ENCODE results near the gene TP53I11.

The TP53I11 gene

DNA sequence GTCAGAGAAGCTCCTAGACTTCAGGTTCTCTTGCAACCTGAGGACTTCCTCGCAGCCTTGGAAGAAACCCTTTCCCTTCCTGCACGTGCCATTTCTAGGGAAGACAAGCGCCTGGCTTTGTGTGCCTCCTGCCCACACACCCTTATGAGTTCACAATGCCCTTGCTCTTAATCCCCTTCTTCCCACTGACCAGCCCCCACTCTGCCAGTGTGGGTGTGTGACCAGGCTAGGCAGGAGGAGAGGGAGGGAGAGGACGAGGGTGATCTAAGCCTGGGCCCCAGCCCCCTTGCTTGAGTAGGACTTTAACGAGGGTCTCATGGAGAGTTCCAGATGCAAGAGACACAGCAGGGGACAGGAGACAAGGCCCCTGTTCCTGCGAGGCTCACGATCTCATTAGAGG is 30.2 kb downstream of the TP53I11 start:
- Histone ChIP-seq H3K9me3 (no peaks in the 10 kb centered on the region), H4K20me1 (peaks cover 9% of the 10 kb centered on the region; the same call in 1 of the 2 replicates), H3K4me2 (no peak overlapping the region), H3K4me3 (no peak overlapping the region), H3K4me1 (peaks cover 52% of the 10 kb centered on the region), H3K9ac (no peak overlapping the region), H3K27ac (no peak overlapping the region), H3K36me3 (no peaks in the 10 kb centered on the region), H3K27me3 (no peaks in the 10 kb centered on the region)
- TF ChIP-seq Cebpa-rat (IDR thresholded peaks at IDR 0.05): no peak

DNA sequence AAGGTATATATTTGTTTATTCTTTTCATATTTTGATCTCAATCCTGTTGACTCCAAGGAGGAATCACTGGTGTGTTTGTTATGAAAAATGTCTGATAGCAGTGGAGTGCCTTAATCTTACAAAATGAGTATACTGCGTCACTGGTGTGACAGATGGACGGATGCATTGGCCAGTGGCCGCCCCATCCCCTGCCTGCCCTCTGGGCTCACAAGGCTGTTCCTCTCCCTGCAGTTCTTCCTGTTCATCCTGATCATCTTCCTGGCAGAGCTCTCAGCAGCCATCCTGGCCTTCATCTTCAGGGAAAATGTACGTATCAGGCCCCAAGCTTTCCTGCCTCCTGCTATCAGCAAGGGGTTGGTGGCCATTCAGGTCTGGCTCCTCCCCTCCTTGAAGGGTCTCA is 32.9 kb downstream of the TP53I11 start:
- Histone ChIP-seq H3K9me3 (no peaks in the 10 kb centered on the region), H3K27me3 (no peaks in the 10 kb centered on the region), H3K27ac (no peak overlapping the region), H4K20me1 (peaks cover 16% of the 10 kb centered on the region; the same call in 1 of the 2 replicates), H3K4me1 (peaks cover 61% of the 10 kb centered on the region), H3K9ac (no peak overlapping the region), H3K36me3 (no peaks in the 10 kb centered on the region), H3K4me3 (no peak overlapping the region), H3K4me2 (peak overlapping the region; percentile 16; the same call in 1 of the 2 replicates)
- TF ChIP-seq Cebpa-rat (IDR thresholded peaks at IDR 0.05): no peak

DNA sequence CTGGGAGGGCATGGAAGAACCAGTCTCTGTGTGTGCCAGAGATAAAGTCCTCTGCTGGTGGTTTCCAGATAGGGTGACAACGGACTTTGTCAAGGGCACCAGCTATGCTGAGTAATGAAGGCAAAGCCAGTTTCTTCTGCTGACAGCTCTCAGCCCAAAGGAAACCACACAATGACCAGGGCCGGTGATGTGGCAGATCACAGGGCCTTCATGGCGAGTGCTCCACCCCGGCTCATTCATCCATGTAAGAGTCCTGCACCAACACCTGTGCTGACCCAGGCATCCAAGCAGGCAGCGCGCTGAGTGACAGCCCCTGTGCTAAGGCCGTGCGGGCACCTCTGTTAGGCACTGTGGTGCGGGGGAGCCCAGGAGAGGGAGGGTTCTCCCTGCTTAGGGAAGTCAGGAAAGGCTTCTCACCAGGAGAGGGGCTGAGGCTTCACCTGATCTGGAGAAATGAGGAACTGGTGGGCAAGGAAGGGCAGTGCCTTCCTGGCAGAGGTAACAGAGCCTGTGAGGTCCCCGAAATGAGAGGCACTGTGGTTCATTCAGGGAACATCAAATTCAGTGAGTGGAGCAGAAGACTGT is 33.8 kb downstream of the TP53I11 start:
- Histone ChIP-seq H3K4me1 (peaks cover 66% of the 10 kb centered on the region), H3K27me3 (no peaks in the 10 kb centered on the region), H3K4me2 (peak overlapping the region; percentile 81), H3K36me3 (no peaks in the 10 kb centered on the region), H4K20me1 (peaks cover 16% of the 10 kb centered on the region; the same call in 1 of the 2 replicates), H3K4me3 (no peak overlapping the region), H3K9me3 (no peaks in the 10 kb centered on the region), H3K27ac (peak overlapping the region; percentile 58; the same call in 1 of the 2 replicates), H3K9ac (no peak overlapping the region)
- TF ChIP-seq Cebpa-rat (IDR thresholded peaks at IDR 0.05): no peak

DNA sequence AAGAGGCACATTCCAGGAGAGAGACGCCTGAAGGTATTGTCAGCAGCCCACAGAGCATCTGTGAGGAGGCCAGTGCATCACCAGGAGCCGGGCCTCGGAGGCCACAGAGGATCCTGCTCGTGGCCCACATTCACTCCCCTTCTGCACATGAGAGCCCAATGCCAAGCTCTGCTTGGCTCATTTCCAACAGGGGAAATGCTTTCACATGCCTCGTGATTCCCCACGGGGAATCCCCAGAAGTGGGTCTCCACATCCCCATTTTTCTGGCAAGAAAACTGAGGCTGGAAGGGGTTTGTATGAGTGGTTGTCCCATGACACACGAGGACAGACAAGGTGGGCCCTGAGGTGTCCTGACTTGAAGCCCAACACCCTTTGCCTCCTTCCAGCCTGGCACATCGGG is 34.4 kb downstream of the TP53I11 start:
- Histone ChIP-seq H3K4me1 (peaks cover 71% of the 10 kb centered on the region), H3K4me3 (no peak overlapping the region), H3K9ac (peak overlapping the region; percentile 25; the same call in 1 of the 2 replicates), H3K9me3 (no peaks in the 10 kb centered on the region), H3K36me3 (no peaks in the 10 kb centered on the region), H3K4me2 (peak overlapping the region; percentile 81), H3K27ac (peak overlapping the region; percentile 58), H3K27me3 (no peaks in the 10 kb centered on the region), H4K20me1 (peaks cover 16% of the 10 kb centered on the region; the same call in 1 of the 2 replicates)
- TF ChIP-seq Cebpa-rat (IDR thresholded peaks at IDR 0.05): no peak

DNA sequence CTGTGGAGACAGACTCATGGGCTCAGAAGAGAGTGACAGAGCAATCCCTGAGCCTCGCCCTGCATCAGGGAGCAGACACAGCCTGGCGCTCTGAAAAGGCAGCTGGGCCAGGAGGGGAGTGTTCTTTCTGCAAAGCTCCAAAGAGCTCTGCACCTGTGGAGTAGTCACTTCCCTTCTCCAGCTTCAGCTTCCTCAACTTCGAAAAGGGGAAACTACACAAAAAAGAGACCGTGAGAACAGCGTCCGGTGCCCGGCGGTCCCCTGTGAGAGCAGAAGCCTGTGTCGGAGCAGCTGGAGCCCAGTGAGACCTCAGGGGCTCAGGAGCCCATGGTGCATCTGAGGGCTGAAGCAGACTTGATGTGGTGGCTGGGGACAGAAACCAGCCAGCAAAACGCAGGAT is 35.1 kb downstream of the TP53I11 start:
- peaks cover 16% of the 10 kb centered on the region; the same call in 1 of the 2 replicates for H4K20me1 ChIP-seq
- H3K4me2 ChIP-seq: peak overlapping the region; percentile 81
- H3K27me3 ChIP-seq: no peaks in the 10 kb centered on the region
- no peak overlapping the region for H3K4me3 ChIP-seq
- H3K9ac ChIP-seq: peak overlapping the region; percentile 39; the same call in 1 of the 2 replicates
- TF ChIP-seq Cebpa-rat (IDR thresholded peaks at IDR 0.05): no peak
- peaks cover 79% of the 10 kb centered on the region for H3K4me1 ChIP-seq
- no peaks in the 10 kb centered on the region for H3K9me3 ChIP-seq
- no peaks in the 10 kb centered on the region for H3K36me3 ChIP-seq
- H3K27ac ChIP-seq: peak overlapping the region; percentile 58

DNA sequence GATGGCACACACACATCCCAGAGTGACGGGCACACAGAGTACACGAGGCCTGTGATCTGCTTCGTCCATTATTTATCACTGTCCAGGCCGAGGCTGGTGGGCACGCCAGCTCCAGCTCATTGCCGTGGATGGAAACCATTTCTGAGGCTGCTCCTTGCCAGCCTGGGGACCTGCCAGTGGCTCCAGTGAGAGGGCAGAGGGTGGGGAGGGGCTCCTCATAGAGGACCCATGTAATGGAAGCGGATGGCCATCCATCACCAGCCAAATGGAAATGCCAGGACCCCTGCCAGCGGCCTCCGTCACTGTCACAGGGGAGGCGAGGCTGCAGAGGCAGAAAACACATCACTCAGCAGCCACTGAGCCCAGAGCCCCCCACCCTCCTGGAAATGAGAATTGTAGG is 35.7 kb downstream of the TP53I11 start:
- Histone ChIP-seq H3K4me1 (peaks cover 80% of the 10 kb centered on the region), H4K20me1 (peaks cover 16% of the 10 kb centered on the region; the same call in 1 of the 2 replicates), H3K4me3 (no peak overlapping the region), H3K9me3 (no peaks in the 10 kb centered on the region), H3K36me3 (no peaks in the 10 kb centered on the region), H3K4me2 (peak overlapping the region; percentile 81), H3K27me3 (no peaks in the 10 kb centered on the region), H3K9ac (peak overlapping the region; percentile 39; the same call in 1 of the 2 replicates), H3K27ac (peak overlapping the region; percentile 52)
- TF ChIP-seq Cebpa-rat (IDR thresholded peaks at IDR 0.05): no peak

DNA sequence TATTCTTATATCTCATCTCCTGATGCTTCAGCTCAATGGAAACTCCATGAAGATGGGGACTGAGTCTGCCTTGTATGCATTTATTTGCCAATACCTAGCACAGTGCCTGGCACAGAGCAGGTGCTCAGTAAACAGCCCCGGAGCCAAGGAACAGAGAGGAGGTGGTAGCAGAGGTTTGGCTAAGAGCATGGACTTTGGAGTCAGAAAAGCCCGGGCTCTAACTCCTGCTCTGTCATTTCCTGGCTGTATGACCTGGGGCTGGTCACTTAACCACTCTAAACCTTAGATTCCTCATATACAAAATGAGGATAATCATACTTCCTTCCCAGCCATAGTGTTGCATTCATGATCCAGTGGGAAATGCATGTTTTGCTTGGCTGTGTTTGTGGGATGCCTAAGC is 36.6 kb downstream of the TP53I11 start:
- H3K4me1 ChIP-seq: peaks cover 80% of the 10 kb centered on the region
- no peaks in the 10 kb centered on the region for H3K9me3 ChIP-seq
- H3K27me3 ChIP-seq: no peaks in the 10 kb centered on the region
- TF ChIP-seq Cebpa-rat (IDR thresholded peaks at IDR 0.05): no peak
- H3K27ac ChIP-seq: no peak overlapping the region
- no peaks in the 10 kb centered on the region for H3K36me3 ChIP-seq
- no peak overlapping the region for H3K9ac ChIP-seq
- no peak overlapping the region for H3K4me3 ChIP-seq
- peaks cover 16% of the 10 kb centered on the region; the same call in 1 of the 2 replicates for H4K20me1 ChIP-seq
- H3K4me2 ChIP-seq: peak overlapping the region; percentile 81

DNA sequence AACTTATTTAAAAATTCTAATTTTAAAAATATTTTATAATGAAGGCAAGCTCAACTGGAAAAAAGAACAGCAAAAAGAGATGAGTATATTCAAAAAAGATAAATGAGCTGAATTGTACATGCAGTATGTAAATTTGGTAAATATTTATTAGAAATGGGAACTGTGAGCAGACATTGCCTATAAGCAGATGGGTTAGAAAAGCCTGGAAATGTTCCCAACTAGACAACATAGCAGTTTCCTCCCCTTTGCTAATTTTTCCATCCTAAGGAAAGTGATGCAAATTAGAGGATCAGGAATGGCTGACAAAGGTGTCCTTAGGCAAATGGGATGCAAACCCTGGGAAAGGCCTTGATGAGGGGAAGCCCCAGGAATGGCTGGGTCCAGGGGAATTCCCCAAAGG is 37.2 kb downstream of the TP53I11 start:
- no peaks in the 10 kb centered on the region for H3K36me3 ChIP-seq
- H3K27me3 ChIP-seq: no peaks in the 10 kb centered on the region
- H3K4me3 ChIP-seq: no peak overlapping the region
- H4K20me1 ChIP-seq: peaks cover 16% of the 10 kb centered on the region; the same call in 1 of the 2 replicates
- no peak overlapping the region for H3K4me2 ChIP-seq
- TF ChIP-seq Cebpa-rat (IDR thresholded peaks at IDR 0.05): no peak
- H3K27ac ChIP-seq: no peak overlapping the region
- H3K9me3 ChIP-seq: no peaks in the 10 kb centered on the region
- H3K4me1 ChIP-seq: peaks cover 80% of the 10 kb centered on the region
- no peak overlapping the region for H3K9ac ChIP-seq

DNA sequence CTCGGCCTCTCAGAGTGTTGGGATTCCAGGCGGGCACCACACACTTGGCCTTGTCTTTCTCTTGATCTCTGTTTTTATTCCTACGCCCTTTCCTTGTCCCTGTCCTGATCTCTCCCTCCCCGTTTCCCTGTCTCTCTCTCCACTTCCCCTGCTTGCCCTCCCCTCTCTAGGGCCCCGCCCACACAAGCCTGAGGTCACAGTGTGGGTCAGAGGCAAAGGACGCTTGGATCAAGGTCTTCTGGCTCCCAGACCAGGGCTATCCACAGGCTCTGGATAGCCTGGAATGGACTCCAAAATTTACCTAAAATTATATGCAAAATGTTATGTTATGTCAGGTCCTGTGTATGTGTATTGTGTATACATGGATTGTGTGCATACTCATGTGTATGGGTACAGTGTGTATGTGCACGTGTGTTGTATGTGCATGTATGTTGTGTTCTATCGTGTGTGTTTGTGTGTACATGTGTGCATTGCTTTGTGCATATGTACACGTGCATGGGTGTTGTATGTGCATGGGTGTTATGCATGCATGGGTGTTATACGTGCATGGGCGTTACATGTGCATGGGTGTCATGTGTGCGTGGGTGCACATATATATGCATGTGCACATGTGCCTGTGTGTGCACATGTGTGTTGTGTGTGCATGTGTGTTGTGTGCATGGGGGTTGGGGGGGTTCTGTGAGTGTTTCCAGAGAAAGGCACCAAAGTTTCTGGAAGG is 38.3 kb downstream of the TP53I11 start:
- no peak overlapping the region for H3K9ac ChIP-seq

More for the DNA sequence above, 38.3 kb downstream of the TP53I11 start:
- Histone ChIP-seq H3K27ac (no peak overlapping the region), H3K27me3 (no peaks in the 10 kb centered on the region), H3K4me3 (no peak overlapping the region), H3K4me2 (peak overlapping the region; percentile 5), H4K20me1 (peaks cover 16% of the 10 kb centered on the region; the same call in 1 of the 2 replicates), H3K4me1 (peaks cover 82% of the 10 kb centered on the region), H3K36me3 (no peaks in the 10 kb centered on the region), H3K9me3 (no peaks in the 10 kb centered on the region)
- TF ChIP-seq Cebpa-rat (IDR thresholded peaks at IDR 0.05): no peak
